Bronchial epithelial cell (primary cell): ENCODE data around the gene CCDC186. TPM values are rescaled to one million over a fixed set of nuclear protein-coding genes. Genes with fewer than 3 reads are reported as not detected.

Source experiments
- DNase-seq: peaks from one replicate; pipeline ENCODE4 v3.0.0-alpha.2; 2010; ENCODE audit warnings: low read depth
- FAIRE-seq: peaks from 2 replicates; lab custom pipeline; 2011; peaks lifted over from hg19 to GRCh38; lab: Jason Lieb, UNC
- H3K27me3 ChIP-seq: 2 replicates; pipeline ENCODE4 v1.5.1; 2011; ENCODE audit warnings: low read length; ENCODE audit not compliant: control insufficient read depth, insufficient read depth
- H3K36me3 ChIP-seq: 2 replicates; pipeline ENCODE4 v1.5.1; 2011; ENCODE audit warnings: low read length; ENCODE audit not compliant: control insufficient read depth, insufficient read depth
- H3K4me3 ChIP-seq: 2 replicates; pipeline ENCODE4 v1.5.1; 2011; ENCODE audit warnings: mild to moderate bottlenecking, low read depth, low read length, control low read depth
- total RNA-seq: library from RNA; depleted of rRNA; stranded (reverse); fragments of >200 nt; gene quantifications from 2 replicates; pipeline ENCODE4 v1.2.1, GENCODE V29; 2014
- TF ChIP-seq, protein P1 (sequence below): IDR thresholded peaks from 2 replicates; pipeline ENCODE4 v1.5.1; 2011; ENCODE audit warnings: mild to moderate bottlenecking, moderate library complexity, low read length, control low read depth, inconsistent platforms; ENCODE audit not compliant: insufficient read depth, severe bottlenecking

CCDC186 gene
- total RNA-seq, 1 donor from 2014 or later, result 21.6 TPM

DNA sequence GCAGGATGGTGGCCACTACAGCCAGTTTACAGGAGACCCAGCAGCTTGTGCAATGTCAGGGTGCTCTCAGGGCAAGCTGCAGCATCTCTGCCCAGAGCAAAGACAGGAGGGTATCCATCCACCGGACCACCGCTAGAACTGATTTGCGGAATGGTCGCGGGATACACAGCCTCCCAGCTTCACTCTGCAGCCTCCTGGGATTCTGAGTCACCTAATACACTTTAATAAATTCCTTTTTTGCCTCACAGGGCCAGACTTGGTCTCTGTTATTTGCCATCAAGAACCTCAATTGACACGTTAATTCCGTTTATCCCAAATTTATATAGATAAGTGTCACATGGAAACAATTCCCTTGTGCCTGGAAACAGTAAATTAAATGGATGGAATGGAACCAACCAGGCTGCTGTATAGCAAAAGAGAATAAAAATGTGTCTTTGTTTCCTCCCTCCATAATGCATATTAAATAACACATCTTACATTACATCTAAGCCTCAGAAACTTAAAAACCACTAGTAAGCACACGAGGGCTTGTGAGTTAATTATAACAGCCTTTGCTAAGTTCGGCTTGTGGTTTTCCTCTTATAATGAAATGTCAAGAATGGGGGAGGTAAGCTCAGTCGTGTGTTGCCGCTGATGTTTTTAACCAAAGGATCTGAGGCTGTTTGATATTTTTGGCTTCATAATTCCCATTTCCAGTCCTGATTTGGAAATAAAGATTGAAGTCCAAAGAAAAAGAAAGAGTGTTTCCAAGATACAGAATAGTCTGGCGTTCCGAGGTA, 78.3 kb downstream of the CCDC186 start:
- no peak for FAIRE-seq
- DNase-seq, result no peak
- Histone ChIP-seq H3K27me3 (peaks cover 2% of the 10 kb centered on the region), H3K4me3 (no peak overlapping the region), H3K36me3 (no peaks in the 10 kb centered on the region)
- TF ChIP-seq, protein P1, sequence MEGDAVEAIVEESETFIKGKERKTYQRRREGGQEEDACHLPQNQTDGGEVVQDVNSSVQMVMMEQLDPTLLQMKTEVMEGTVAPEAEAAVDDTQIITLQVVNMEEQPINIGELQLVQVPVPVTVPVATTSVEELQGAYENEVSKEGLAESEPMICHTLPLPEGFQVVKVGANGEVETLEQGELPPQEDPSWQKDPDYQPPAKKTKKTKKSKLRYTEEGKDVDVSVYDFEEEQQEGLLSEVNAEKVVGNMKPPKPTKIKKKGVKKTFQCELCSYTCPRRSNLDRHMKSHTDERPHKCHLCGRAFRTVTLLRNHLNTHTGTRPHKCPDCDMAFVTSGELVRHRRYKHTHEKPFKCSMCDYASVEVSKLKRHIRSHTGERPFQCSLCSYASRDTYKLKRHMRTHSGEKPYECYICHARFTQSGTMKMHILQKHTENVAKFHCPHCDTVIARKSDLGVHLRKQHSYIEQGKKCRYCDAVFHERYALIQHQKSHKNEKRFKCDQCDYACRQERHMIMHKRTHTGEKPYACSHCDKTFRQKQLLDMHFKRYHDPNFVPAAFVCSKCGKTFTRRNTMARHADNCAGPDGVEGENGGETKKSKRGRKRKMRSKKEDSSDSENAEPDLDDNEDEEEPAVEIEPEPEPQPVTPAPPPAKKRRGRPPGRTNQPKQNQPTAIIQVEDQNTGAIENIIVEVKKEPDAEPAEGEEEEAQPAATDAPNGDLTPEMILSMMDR, result no peak

DNA sequence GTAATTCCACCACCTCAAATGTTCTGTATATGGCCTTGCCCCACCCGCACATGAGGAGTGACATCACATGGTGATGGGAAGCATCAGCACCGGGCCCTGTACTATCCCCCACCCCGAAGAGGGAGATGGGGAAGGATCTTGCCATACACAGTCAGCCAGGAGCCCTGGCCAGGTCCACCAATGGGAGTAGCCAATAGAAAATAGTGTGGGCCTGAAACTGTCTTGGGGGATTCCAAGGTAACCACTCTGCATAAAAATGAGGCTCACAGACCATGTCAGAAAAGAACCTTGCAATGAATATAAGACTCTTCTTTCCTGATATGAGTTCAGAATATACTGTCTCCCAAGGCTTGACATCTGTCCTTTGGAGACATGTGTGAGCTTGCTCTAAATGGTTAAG, 79.2 kb downstream of the CCDC186 start:
- TF ChIP-seq, protein P1, result no peak
- Histone ChIP-seq H3K4me3 (no peak overlapping the region), H3K27me3 (no peaks in the 10 kb centered on the region), H3K36me3 (no peaks in the 10 kb centered on the region)
- peak; percentile 50 for FAIRE-seq
- peak; percentile 20 for DNase-seq

DNA sequence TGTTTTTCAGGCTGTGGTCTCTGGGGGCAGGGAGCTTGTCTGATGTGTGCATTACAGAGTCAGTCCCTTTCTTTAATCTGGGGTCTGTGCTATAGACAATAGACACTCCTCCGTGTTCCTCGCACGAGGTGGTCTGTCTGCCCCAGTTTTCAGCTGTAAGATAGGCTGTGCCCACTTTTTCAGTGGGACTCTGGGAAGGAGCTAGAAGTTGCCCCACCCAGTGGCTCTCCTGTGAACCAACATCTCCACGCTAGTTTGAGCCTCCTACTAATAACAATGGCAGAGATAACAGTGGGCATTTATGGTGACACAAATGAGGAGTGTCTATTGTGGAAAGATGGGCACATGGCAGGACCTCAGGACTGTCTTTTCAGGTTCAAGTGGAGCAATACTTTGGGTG, 86.3 kb downstream of the CCDC186 start:
- H3K27me3 ChIP-seq, result no peaks in the 10 kb centered on the region
- FAIRE-seq, result no peak

DNA sequence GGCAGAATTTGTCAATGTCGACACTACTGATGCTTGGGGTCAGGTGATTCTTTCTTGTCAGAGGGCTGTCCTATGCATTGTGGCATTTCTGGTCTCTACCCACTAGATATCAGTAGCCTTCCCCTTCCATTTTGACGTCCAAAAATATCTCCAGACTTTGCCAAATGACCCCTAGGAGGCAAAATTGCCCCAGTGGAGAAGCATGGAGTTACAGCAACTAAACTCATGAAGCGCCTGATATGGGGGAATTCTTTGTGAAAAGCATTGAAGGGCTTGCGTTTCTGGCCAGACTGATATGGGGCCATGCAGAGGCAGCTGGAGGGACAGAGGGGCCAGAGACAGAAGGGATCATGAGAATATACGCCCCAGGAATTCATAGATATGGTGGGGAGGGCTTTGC, 86.7 kb downstream of the CCDC186 start:
- H3K27me3 ChIP-seq, result no peaks in the 10 kb centered on the region
- no peak overlapping the region for H3K4me3 ChIP-seq
- DNase-seq, result no peak
- FAIRE-seq, result no peak
- TF ChIP-seq, protein P1, result no peak
- no peaks in the 10 kb centered on the region for H3K36me3 ChIP-seq

More for the DNA sequence above, 86.3 kb downstream of the CCDC186 start:
- H3K4me3 ChIP-seq, result no peak overlapping the region
- DNase-seq, result no peak
- H3K36me3 ChIP-seq, result no peaks in the 10 kb centered on the region
- TF ChIP-seq, protein P1, result no peak

DNA sequence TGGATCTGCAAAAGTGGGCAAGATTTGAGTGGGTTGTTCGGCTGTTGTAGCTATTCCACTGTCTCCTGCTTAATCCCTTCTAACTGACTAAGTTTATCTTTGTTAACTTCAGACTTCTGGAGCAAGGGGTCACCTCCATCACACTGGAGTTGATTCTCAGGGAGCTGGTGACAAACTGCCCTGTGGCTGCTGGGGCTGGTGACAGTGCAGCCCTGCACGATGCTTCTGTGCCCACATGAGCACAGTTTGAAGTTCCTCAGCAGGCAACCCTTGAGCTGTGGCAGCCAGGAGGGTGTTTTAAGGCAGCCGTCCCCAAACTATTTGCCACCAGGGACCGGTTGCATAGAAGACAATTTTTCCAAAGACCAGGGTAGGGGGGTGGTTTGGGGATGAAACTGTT, 89.8 kb downstream of the CCDC186 start:
- Histone ChIP-seq H3K4me3 (no peak overlapping the region), H3K27me3 (no peaks in the 10 kb centered on the region), H3K36me3 (no peaks in the 10 kb centered on the region)
- DNase-seq, result no peak
- TF ChIP-seq, protein P1, result no peak
- FAIRE-seq, result no peak
